Measurements from ENCODE around the gene BOLA3. TPM values are rescaled to one million over a fixed set of nuclear protein-coding genes. Genes with fewer than 3 reads are reported as not detected.
"Not testable (repeated sequence)": the region's sequence is repeated elsewhere in the genome, so short reads cannot be mapped to it uniquely, and the experiment has no call there.

The BOLA3 gene, protein sequence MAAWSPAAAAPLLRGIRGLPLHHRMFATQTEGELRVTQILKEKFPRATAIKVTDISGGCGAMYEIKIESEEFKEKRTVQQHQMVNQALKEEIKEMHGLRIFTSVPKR
- 10 to 100 TPM; 27.6 to 54.3 (median 39.6) TPM for total RNA-seq

DNA sequence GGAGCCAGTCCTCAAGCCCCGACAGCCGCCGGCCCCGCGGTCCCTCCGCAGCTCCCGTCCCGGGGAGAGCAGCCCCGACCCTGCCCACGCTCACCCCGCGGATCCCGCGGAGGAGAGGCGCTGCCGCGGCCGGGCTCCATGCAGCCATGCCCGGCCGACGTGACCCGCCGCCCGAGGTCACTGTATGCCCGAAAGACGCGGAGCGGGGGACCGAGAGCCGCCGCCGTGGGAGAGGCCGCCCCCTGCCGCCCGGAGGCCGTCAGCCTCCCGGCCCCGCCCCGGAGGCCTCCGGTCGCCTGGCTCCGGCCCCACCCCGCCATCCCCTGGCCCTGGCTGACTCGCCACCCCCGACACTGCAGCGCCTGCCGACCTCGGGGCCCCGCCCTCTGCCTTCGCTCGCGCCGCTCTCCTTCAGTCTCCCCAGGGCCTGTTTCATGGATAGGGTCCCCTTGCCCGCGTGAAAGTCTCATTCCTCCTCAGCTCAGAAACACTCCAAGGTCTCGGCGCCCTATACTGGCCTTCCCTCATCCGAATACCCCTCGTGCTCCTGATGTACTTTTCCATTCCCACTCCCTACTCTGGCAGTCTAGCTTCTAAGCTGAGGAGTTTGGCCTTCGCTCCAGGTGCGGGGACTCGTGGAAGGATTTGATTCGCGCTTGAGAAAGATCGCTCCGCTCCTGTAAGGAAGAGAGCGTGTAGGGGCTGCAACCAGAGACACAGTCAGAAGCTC is at the start of gene BOLA3:
BOLA3 (minus strand) TSS at position 186 of the 730 bp plus-strand sequence; CDS start at position 148, 38 bp downstream.
- ATAC-seq (ENCODE audit: low FRiP score) (peak; percentile 96), DNase-seq (ENCODE audit: low spot score) (peak; percentile 37)
- TF ChIP-seq, protein P1, sequence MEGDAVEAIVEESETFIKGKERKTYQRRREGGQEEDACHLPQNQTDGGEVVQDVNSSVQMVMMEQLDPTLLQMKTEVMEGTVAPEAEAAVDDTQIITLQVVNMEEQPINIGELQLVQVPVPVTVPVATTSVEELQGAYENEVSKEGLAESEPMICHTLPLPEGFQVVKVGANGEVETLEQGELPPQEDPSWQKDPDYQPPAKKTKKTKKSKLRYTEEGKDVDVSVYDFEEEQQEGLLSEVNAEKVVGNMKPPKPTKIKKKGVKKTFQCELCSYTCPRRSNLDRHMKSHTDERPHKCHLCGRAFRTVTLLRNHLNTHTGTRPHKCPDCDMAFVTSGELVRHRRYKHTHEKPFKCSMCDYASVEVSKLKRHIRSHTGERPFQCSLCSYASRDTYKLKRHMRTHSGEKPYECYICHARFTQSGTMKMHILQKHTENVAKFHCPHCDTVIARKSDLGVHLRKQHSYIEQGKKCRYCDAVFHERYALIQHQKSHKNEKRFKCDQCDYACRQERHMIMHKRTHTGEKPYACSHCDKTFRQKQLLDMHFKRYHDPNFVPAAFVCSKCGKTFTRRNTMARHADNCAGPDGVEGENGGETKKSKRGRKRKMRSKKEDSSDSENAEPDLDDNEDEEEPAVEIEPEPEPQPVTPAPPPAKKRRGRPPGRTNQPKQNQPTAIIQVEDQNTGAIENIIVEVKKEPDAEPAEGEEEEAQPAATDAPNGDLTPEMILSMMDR (IDR thresholded peaks at IDR 0.05), result peak in 1 of 3 donors; percentile 16

DNA sequence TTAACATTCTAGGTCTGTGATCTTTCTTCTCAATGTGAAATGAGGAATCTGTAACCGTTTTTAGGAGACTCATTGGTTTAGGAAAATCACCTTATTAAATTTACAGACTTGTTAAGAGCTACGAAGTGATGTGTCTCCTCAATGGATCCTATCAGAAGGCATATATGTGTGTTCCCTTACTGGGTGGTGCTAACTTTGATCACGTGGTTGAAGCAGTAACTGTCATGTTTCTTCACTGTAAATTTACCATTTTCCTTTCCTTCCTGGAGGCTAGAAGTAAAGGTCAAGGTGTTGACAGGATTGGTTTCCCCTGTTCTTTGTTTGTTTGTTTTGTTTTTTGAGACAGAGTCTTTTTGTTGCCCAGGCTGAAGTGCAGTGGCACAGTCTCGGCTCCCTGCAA is 49.3 kb upstream of the BOLA3 start:
- TF ChIP-seq, protein P1 (IDR thresholded peaks at IDR 0.05), result no peak
- ATAC-seq (ENCODE audit: low FRiP score), result no peak
- DNase-seq (ENCODE audit: low spot score), result no peak

DNA sequence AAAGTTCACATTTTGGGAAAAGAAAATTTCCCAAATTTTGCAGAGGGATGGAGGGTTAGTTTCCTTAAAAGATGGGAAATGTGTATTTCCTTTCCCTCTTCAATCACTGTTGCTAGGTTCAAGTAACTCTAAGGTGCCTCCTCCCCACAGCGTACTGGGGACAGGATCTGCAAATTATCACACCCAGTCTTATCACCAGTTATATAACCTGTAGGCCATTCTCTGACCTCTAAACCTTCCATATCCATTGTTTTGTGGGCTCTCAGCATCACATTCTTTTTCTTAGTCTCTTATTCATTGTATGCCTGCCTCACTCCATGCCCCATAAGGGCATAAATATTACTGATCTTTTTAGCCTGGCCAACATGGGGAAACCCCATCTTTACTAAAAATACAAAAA is 47.1 kb upstream of the BOLA3 start:
- ATAC-seq (ENCODE audit: low FRiP score), result no peak
- TF ChIP-seq, protein P1 (IDR thresholded peaks at IDR 0.05), result no peak
- no peak for DNase-seq (ENCODE audit: low spot score)

GRCh38 chr2:74191596-74192380 is 44.1 kb upstream of the BOLA3 start:
- TF ChIP-seq, protein P1 (IDR thresholded peaks at IDR 0.05), result no peak
- ATAC-seq (ENCODE audit: low FRiP score) (no peak), DNase-seq (ENCODE audit: low spot score) (no peak)

GRCh38 chr2:74188696-74189095 is 41.0 kb upstream of the BOLA3 start:
- ATAC-seq (ENCODE audit: low FRiP score), result no peak

DNA sequence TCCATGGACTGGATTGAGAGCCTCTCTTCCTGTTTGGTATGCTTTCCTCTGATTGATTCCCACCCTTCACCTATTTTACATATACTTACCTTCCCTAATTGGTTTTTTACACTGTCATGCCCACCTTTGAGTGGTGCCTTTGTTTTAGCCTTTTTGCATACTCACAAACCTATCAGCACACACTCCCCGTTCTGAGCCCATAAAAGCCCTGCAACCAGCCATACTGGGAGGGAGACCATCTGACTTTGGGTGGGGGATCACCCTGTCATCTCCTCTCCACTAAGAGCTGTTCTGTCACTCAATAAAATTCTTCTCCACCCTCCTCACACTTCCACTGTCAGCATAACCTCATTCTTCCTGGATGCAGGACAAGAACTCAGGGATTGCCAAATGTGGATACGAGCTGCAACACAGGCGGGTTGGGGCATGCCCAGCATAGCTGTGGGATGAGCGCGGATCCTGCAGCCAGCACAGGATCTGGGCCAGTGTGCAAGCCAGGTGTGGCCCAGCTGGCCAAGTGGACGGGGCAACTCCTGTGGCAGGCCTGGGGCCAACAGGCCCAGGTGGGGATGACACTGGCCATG is 40.4 kb upstream of the BOLA3 start:
- ATAC-seq (ENCODE audit: low FRiP score), result no peak
- no peak for DNase-seq (ENCODE audit: low spot score)
- TF ChIP-seq, protein P1 (IDR thresholded peaks at IDR 0.05), result no peak

More at GRCh38 chr2:74188696-74189095, 41.0 kb upstream of the BOLA3 start:
- no peak for DNase-seq (ENCODE audit: low spot score)
- TF ChIP-seq, protein P1 (IDR thresholded peaks at IDR 0.05), result no peak

- not testable (repeated sequence) for DNase-seq (ENCODE audit: low spot score); ATAC-seq (ENCODE audit: low FRiP score)
These were observed 39.0 kb upstream of the BOLA3 start for GRCh38 chr2:74186706-74187105.

All from omental fat pad (tissue), 4 donors.